Cortex of kidney (tissue), 1 donor: ENCODE measurements around the gene GRID1.

ENCODE experiments used
- DNase-seq: peaks from one replicate; lab custom pipeline; 2025; lab: John Stamatoyannopoulos, UW

Gene GRID1

GRCh38 chr10:86336341-86336740 is 30.3 kb downstream of the GRID1 start:
- DNase-seq: no peak

GRCh38 chr10:86335831-86336230 is 30.8 kb downstream of the GRID1 start:
- no peak for DNase-seq

- no peak for DNase-seq
Observed at GRCh38 chr10:86335257-86335656, 31.3 kb downstream of the GRID1 start.

- DNase-seq: no peak
Observed at GRCh38 chr10:86334488-86335085, 32.0 kb downstream of the GRID1 start.

- no peak for DNase-seq
Observed at GRCh38 chr10:86333826-86334487, 32.6 kb downstream of the GRID1 start.

- DNase-seq: no peak
Observed at GRCh38 chr10:86331861-86332260, 34.7 kb downstream of the GRID1 start.

- no peak for DNase-seq
Observed at GRCh38 chr10:86330778-86331763, 35.5 kb downstream of the GRID1 start.

GRCh38 chr10:86329896-86330680 is 36.5 kb downstream of the GRID1 start:
- no peak for DNase-seq

- no peak for DNase-seq
Observed at GRCh38 chr10:86329093-86329710, 37.4 kb downstream of the GRID1 start.

GRCh38 chr10:86327954-86328725 is 38.5 kb downstream of the GRID1 start:
- DNase-seq: no peak

- DNase-seq: no peak
Observed at GRCh38 chr10:86325158-86325557, 41.4 kb downstream of the GRID1 start.

GRCh38 chr10:86321568-86321967 is 45.0 kb downstream of the GRID1 start:
- DNase-seq: no peak

GRCh38 chr10:86319676-86320075 is 46.9 kb downstream of the GRID1 start:
- no peak for DNase-seq

GRCh38 chr10:86317949-86318725 is 48.5 kb downstream of the GRID1 start:
- no peak for DNase-seq

- DNase-seq: no peak
Observed at GRCh38 chr10:86316990-86317389, 49.6 kb downstream of the GRID1 start.

- DNase-seq: no peak
Observed at GRCh38 chr10:86316274-86316835, 50.2 kb downstream of the GRID1 start.

GRCh38 chr10:86315549-86315942 is 51.0 kb downstream of the GRID1 start:
- DNase-seq: no peak

- DNase-seq: no peak
Observed at GRCh38 chr10:86314616-86315548, 51.7 kb downstream of the GRID1 start.
